ENCODE results near the gene NPEPL1.

Gene NPEPL1

GRCh38 chr20:58692579-58693225 lies at the start of gene NPEPL1:
Gene NPEPL1 (plus strand): TSS chr20:58692800. CDS start chr20:58692901, 101 bp downstream.
- peak; percentile 48; the same call in 1 of the 2 replicates for TF ChIP-seq CTCF (IDR thresholded peaks at IDR 0.05)

GRCh38 chr20:58645412-58645968 lies 47.1 kb upstream of the NPEPL1 start:
- TF ChIP-seq CTCF (IDR thresholded peaks at IDR 0.05), result no peak

GRCh38 chr20:58646257-58646656 lies 46.3 kb upstream of the NPEPL1 start:
- TF ChIP-seq CTCF (IDR thresholded peaks at IDR 0.05), result no peak

GRCh38 chr20:58646703-58647102 lies 45.9 kb upstream of the NPEPL1 start:
- no peak for TF ChIP-seq CTCF (IDR thresholded peaks at IDR 0.05)

- TF ChIP-seq CTCF (IDR thresholded peaks at IDR 0.05), result no peak
These were observed 45.3 kb upstream of the NPEPL1 start for GRCh38 chr20:58647162-58647795.

GRCh38 chr20:58647796-58648501 lies 44.7 kb upstream of the NPEPL1 start:
- no peak for TF ChIP-seq CTCF (IDR thresholded peaks at IDR 0.05)

- no peak for TF ChIP-seq CTCF (IDR thresholded peaks at IDR 0.05)
These were observed 43.1 kb upstream of the NPEPL1 start for GRCh38 chr20:58649288-58650180.

Data from LNCAP (cell line).